ENCODE measurements around the gene ALDH4A1. TPM values are rescaled to one million over a fixed set of nuclear protein-coding genes. Genes with fewer than 3 reads are reported as not detected.

Gene ALDH4A1
- total RNA-seq, 2 experiments from 2014 or later = 0.61 to 0.71 TPM

DNA sequence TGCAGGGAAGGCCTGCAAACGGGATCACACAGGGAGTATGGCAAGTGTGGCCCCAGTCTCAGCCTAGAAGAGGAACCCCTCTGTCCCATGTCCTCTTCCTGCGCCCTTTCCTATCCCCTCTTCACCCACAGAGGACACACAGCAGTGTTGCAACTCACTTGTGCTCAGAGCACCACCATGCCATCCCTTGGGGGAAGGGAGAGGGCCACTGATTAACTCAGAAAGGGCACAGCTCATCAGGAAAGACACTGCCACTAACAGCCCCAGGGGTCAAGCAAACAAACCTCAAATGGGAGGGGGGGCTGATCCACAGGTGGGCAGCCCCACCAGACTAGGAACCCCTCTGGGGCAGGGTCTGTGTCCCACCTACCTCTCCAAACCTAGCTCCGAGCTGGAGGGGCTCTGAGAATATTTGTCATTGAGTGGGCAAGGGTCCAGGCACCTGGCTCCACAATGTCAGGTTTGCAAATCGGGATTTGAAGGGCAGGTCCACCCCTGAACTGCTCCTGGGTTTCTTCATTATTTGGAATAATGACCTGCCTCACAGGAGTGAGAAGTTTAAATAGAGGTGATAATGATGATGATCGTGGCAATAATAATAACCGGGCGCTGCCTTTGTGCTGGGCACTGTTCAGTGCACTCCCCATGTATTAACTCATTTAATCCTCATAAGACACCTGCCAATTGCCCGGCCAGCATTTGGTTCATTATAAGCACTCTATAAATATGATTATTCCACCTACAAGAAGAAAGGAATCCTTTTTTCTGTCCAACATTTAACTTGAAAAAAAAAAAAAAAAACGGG is 1.0 kb downstream of the ALDH4A1 start:
- Mint-ChIP-seq H3K9me3 (no peaks in the 10 kb centered on the region), H3K27ac (peak overlapping the region; percentile 96), H3K27me3 (no peaks in the 10 kb centered on the region), H3K4me3 (peak overlapping the region; percentile 91), H3K36me3 (ENCODE audit: low read depth) (peaks cover 16% of the 10 kb centered on the region), H3K4me1 (ENCODE audit: low read depth) (peaks cover 30% of the 10 kb centered on the region)
- ChIA-PET POLR2A (interaction anchor here (2.4 to 3.7 kb wide), 2 partner anchors 54 to 173 kb away, joined by 24 to 30 read pairs; partner anchors contain the start of gene IFFO2), CTCF (interaction anchor here (1.0 to 4.3 kb wide), 3 partner anchors 12 to 71 kb away, joined by 3 to 27 read pairs (median 6); no protein-coding TSS in a partner anchor)
- peak overlapping the region; percentile 81 for H3K4me3 ChIP-seq (ENCODE audit: low read length)
- H3K9me3 ChIP-seq (ENCODE audit: control insufficient read depth in 1 of 2, insufficient read depth in 1 of 2, low read length in 2 of 2) = no peaks in the 10 kb centered on the region
- ATAC-seq (ENCODE audit: poor library complexity) = no peak
- intact Hi-C loops (cut with DNase I, micrococcal nuclease) = loop anchor here (10.0 kb wide), 2 partner anchors 753 to 983 kb away; partner anchors contain the start of gene OTUD3 (in 1 of the 2)
- H3K36me3 ChIP-seq (ENCODE audit: insufficient read depth, low read length) = peaks cover 8% of the 10 kb centered on the region
- no peaks in the 10 kb centered on the region for H3K27me3 ChIP-seq (ENCODE audit: control insufficient read depth in 1 of 2, insufficient read depth in 2 of 2, low read length in 2 of 2)
- no peak overlapping the region for H3K27ac ChIP-seq (ENCODE audit: low read depth in 1 of 2, low read length in 2 of 2)
- TF ChIP-seq, protein P1, sequence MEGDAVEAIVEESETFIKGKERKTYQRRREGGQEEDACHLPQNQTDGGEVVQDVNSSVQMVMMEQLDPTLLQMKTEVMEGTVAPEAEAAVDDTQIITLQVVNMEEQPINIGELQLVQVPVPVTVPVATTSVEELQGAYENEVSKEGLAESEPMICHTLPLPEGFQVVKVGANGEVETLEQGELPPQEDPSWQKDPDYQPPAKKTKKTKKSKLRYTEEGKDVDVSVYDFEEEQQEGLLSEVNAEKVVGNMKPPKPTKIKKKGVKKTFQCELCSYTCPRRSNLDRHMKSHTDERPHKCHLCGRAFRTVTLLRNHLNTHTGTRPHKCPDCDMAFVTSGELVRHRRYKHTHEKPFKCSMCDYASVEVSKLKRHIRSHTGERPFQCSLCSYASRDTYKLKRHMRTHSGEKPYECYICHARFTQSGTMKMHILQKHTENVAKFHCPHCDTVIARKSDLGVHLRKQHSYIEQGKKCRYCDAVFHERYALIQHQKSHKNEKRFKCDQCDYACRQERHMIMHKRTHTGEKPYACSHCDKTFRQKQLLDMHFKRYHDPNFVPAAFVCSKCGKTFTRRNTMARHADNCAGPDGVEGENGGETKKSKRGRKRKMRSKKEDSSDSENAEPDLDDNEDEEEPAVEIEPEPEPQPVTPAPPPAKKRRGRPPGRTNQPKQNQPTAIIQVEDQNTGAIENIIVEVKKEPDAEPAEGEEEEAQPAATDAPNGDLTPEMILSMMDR (IDR thresholded peaks at IDR 0.05) = no peak
- H3K4me1 ChIP-seq (ENCODE audit: insufficient read depth, low read length) = peaks cover 30% of the 10 kb centered on the region
- no peak for DNase-seq

GRCh38 chr1:18900303-18900841 is 2.0 kb downstream of the ALDH4A1 start:
- Histone ChIP-seq H3K4me1 (ENCODE audit: insufficient read depth, low read length) (peaks cover 30% of the 10 kb centered on the region), H3K9me3 (ENCODE audit: control insufficient read depth in 1 of 2, insufficient read depth in 1 of 2, low read length in 2 of 2) (no peaks in the 10 kb centered on the region), H3K4me3 (ENCODE audit: low read length) (no peak overlapping the region), H3K27me3 (ENCODE audit: control insufficient read depth in 1 of 2, insufficient read depth in 2 of 2, low read length in 2 of 2) (no peaks in the 10 kb centered on the region), H3K27ac (ENCODE audit: low read depth in 1 of 2, low read length in 2 of 2) (no peak overlapping the region), H3K36me3 (ENCODE audit: insufficient read depth, low read length) (peaks cover 3% of the 10 kb centered on the region)
- ATAC-seq (ENCODE audit: poor library complexity) = no peak
- POLR2A ChIA-PET = interaction anchor here (0.6 kb wide), 1 partner anchor 276 kb away, joined by 4 read pairs; no protein-coding TSS in a partner anchor
- no peak overlapping the region for H3K27ac Mint-ChIP-seq
- H3K27me3 Mint-ChIP-seq = no peaks in the 10 kb centered on the region
- intact Hi-C loops (cut with DNase I, micrococcal nuclease) = loop anchor here (10.0 kb wide), 2 partner anchors 754 to 984 kb away; partner anchors contain the start of gene OTUD3 (in 1 of the 2)
- no peaks in the 10 kb centered on the region for H3K9me3 Mint-ChIP-seq
- H3K4me1 Mint-ChIP-seq (ENCODE audit: low read depth) = peaks cover 30% of the 10 kb centered on the region
- peak overlapping the region; percentile 74 for H3K4me3 Mint-ChIP-seq
- TF ChIP-seq, protein P1 (IDR thresholded peaks at IDR 0.05) = no peak
- peaks cover 9% of the 10 kb centered on the region for H3K36me3 Mint-ChIP-seq (ENCODE audit: low read depth)
- CTCF ChIA-PET = interaction anchor here (1.0 to 1.7 kb wide), 2 partner anchors 16 to 72 kb away, joined by 3 to 6 read pairs; no protein-coding TSS in a partner anchor
- peak in 2 of 14 experiments; percentile 10 to 23 for DNase-seq

DNA sequence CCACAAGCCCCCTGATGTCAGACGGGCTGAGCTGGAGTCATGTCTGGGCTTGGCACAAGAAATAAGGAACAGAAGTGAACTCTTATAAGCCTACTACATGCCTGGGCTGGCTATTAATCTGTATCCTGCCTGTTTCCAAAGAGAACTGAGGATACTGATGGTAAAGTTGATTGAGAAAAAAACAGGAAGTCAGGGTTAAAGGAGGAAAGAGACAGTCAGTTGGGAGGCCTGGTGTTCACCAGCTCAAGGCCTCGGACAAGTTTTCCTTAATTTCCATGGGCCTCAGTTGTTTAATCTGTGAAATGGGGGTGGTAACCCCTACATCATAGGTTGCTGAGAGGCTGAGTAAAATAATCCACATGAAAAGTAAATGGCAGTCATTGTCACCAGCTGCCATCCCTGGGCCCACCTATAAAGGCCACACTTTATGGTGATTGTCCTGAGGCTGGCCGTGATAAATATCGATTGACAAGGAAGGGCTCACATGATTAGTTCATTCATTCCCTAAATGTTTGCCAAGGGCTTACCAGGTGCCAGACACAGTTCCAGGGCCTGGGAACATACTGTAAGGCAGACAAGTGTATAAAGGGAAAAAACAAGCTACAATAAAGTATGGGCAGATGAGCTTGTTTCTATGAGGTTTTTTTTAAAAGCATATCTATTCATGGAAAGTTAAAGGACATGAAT is 2.8 kb downstream of the ALDH4A1 start:
- H3K27me3 ChIP-seq (ENCODE audit: control insufficient read depth in 1 of 2, insufficient read depth in 2 of 2, low read length in 2 of 2) = no peaks in the 10 kb centered on the region
- Mint-ChIP-seq H3K4me1 (ENCODE audit: low read depth) (peaks cover 30% of the 10 kb centered on the region), H3K27ac (no peak overlapping the region), H3K4me3 (no peak overlapping the region), H3K9me3 (no peaks in the 10 kb centered on the region), H3K36me3 (ENCODE audit: low read depth) (peaks cover 9% of the 10 kb centered on the region), H3K27me3 (no peaks in the 10 kb centered on the region)
- no peak overlapping the region for H3K27ac ChIP-seq (ENCODE audit: low read depth in 1 of 2, low read length in 2 of 2)
- H3K4me3 ChIP-seq (ENCODE audit: low read length) = no peak overlapping the region
- DNase-seq (no peak), ATAC-seq (ENCODE audit: poor library complexity) (no peak)
- TF ChIP-seq, protein P1 (IDR thresholded peaks at IDR 0.05) = no peak
- peaks cover under 1% of the 10 kb centered on the region for H3K36me3 ChIP-seq (ENCODE audit: insufficient read depth, low read length)
- intact Hi-C loops (cut with DNase I, micrococcal nuclease) = loop anchor here (10.0 kb wide), 2 partner anchors 755 to 985 kb away; partner anchors contain the start of gene OTUD3 (in 1 of the 2)
- peaks cover 30% of the 10 kb centered on the region for H3K4me1 ChIP-seq (ENCODE audit: insufficient read depth, low read length)
- no peaks in the 10 kb centered on the region for H3K9me3 ChIP-seq (ENCODE audit: control insufficient read depth in 1 of 2, insufficient read depth in 1 of 2, low read length in 2 of 2)
- ChIA-PET CTCF (interaction anchor here (1.1 to 1.7 kb wide), 2 partner anchors 15 to 57 kb away, joined by 3 to 6 read pairs; partner anchors contain the start of gene IFFO2), POLR2A (interaction anchor here (0.6 kb wide), 1 partner anchor 275 kb away, joined by 4 read pairs; no protein-coding TSS in a partner anchor)

All from CD4-positive, alpha-beta T cell (primary cell).